HepG2 (cell line): ENCODE data around the gene GLOD4. TPM values are rescaled to one million over a fixed set of nuclear protein-coding genes. Genes with fewer than 3 reads are reported as not detected.
"Not testable (repeated sequence)": the region's sequence is repeated elsewhere in the genome, so short reads cannot be mapped to it uniquely, and the experiment has no call there.

Experiments used
- ATAC-seq: fragments of 200-7000 bp; cut with Tn5 transposase; 3 replicates; pipeline ENCODE4 v1.9.1; 2020; ENCODE audit warnings: mild to moderate bottlenecking, moderate library complexity
- BruUV-seq: library from RNA; stranded (reverse); fragments of 400-500 nt; replicated peaks from 2 replicates; lab custom pipeline; 2021; lab: Mats Ljungman, UMichigan
- CTCF ChIA-PET: fragments of 300-600 bp; formaldehyde crosslinking; extraction: SDS; loops from one replicate; lab custom pipeline; 2021; ENCODE audit warnings: low total read pairs, inconsistent platforms, low intra/inter-chr PET ratio; lab: Yijun Ruan, JAX
- POLR2A ChIA-PET: fragments of 350-600 bp; sonication (Branson Sonifier 250); formaldehyde crosslinking; loops from one replicate; lab custom pipeline; 2020; ENCODE audit warnings: antibody characterized with exemption, inconsistent platforms; lab: Yijun Ruan, JAX
- DNase-seq: peaks from one replicate; pipeline ENCODE4 v3.0.0-alpha.2; 2015; ENCODE audit warnings: low spot score
- FAIRE-seq: peaks from 3 replicates; lab custom pipeline; 2011; peaks lifted over from hg19 to GRCh38; lab: Jason Lieb, UNC
- H2AFZ ChIP-seq: one replicate; pipeline ENCODE4 v1.6.1; 2011; ENCODE audit warnings: low read length, inconsistent platforms
- H3K27ac ChIP-seq: fragments of 300-600 bp; 3 replicates; pipeline ENCODE4 v1.8.0; 2011; ENCODE audit warnings: mixed run types, mild to moderate bottlenecking, mixed read lengths, low read length, inconsistent platforms; ENCODE audit not compliant: insufficient read depth; ENCODE audit errors: extremely low read length
- H3K27me3 ChIP-seq, 2 experiments: fragments of 200-600 bp in 1 of 2; 2 replicates in 1 of 2; 3 replicates in 1 of 2; pipeline versions ENCODE4 v1.6.0 to v1.8.0; 2011; ENCODE audit warnings: low read length in 2 of 2, mild to moderate bottlenecking in 2 of 2, moderate library complexity in 2 of 2, inconsistent platforms in 1 of 2; ENCODE audit not compliant: insufficient read depth in 2 of 2, control insufficient read depth in 1 of 2
- H3K36me3 ChIP-seq, 2 experiments: fragments of 200-600 bp in 1 of 2; replicated peaks in 1 of 2; 2 replicates in 1 of 2; 3 replicates in 1 of 2; pipeline versions ENCODE4 v1.5.1 to v1.8.0; 2011; ENCODE audit warnings: low read length in 2 of 2, inconsistent platforms in 1 of 2; ENCODE audit not compliant: insufficient read depth in 2 of 2, control insufficient read depth in 1 of 2
- H3K4me1 ChIP-seq: 2 replicates; pipeline ENCODE4 v1.5.1; 2012; ENCODE audit warnings: low read length, inconsistent platforms; ENCODE audit not compliant: insufficient read depth
- H3K4me2 ChIP-seq: 2 replicates; pipeline ENCODE4 v1.6.0; 2011; ENCODE audit warnings: low read depth, low read length, inconsistent platforms
- H3K4me3 ChIP-seq, 3 experiments: fragments of 200-600 bp in 1 of 3; sonication (generic), shearing (Covaris generic) in 1 of 3; replicated peaks in 1 of 3; 2 replicates each; pipeline ENCODE4 v1.5.1; 2011 to 2016; ENCODE audit warnings: low read length in 3 of 3, inconsistent platforms in 2 of 3, low read depth in 2 of 3, mild to moderate bottlenecking in 2 of 3, control low read depth in 1 of 3, mixed read lengths in 1 of 3; ENCODE audit not compliant: insufficient read depth in 1 of 3
- H3K79me2 ChIP-seq: one replicate; pipeline ENCODE4 v1.6.1; 2011; ENCODE audit warnings: low read length, inconsistent platforms; ENCODE audit not compliant: insufficient read depth
- H3K9ac ChIP-seq: 2 replicates; pipeline ENCODE4 v1.6.0; 2011; ENCODE audit warnings: mild to moderate bottlenecking, low read depth, low read length, inconsistent platforms; ENCODE audit not compliant: insufficient read depth
- H3K9me3 ChIP-seq: 2 replicates; pipeline ENCODE4 v1.5.1; 2012; ENCODE audit warnings: mild to moderate bottlenecking, low read length
- H4K20me1 ChIP-seq: 2 replicates; pipeline ENCODE4 v1.6.0; 2011; ENCODE audit warnings: inconsistent platforms, mild to moderate bottlenecking, low read length, moderate library complexity; ENCODE audit not compliant: insufficient read depth
- AGO2 ChIP-seq: fragments of 200-400 bp; formaldehyde crosslinking; optimal IDR thresholded peaks from 2 replicates; pipeline ENCODE3; 2017; ENCODE audit warnings: mild to moderate bottlenecking, low read depth, low read length, moderate library complexity
- FOXM1 ChIP-seq: sonication (generic); formaldehyde crosslinking; IDR thresholded peaks from 2 replicates; pipeline ENCODE4 v1.5.0; 2020; ENCODE audit warnings: missing genetic modification reagents
- RBFOX2 ChIP-seq: fragments of 200-400 bp; formaldehyde crosslinking; IDR thresholded peaks from 2 replicates; pipeline ENCODE4 v1.6.1; 2017; ENCODE audit warnings: low read depth, mild to moderate bottlenecking, low read length
- ZC3H13 ChIP-seq: sonication (generic); formaldehyde crosslinking; IDR thresholded peaks from 2 replicates; pipeline ENCODE4 v1.8.1; 2023; ENCODE audit warnings: mild to moderate bottlenecking, missing genetic modification reagents, moderate library complexity
- ZNF446 ChIP-seq: sonication (generic); formaldehyde crosslinking; IDR thresholded peaks from 2 replicates; pipeline ENCODE4 v1.5.0; 2020; ENCODE audit warnings: mild to moderate bottlenecking, missing genetic modification reagents
- WGBS: methylation state at CpG from one replicate; pipeline ENCODE4 v1.1.6; 2017; ENCODE audit warnings: low lambda C conversion rate; 5-methylcytosine and 5-hydroxymethylcytosine counted together
- in situ Hi-C: cut with HindIII; loops from 2 replicates; pipeline ENCODE4 v1.10.0; 2017; ENCODE audit warnings: low pct_unique_long_range_greater_than_20kb; ENCODE audit not compliant: extremely low pct_ligation_motif_present
- intact Hi-C: fragments of 100-400 bp; cut with micrococcal nuclease; formaldehyde crosslinking; loops from one replicate; pipeline ENCODE4 v1.10.0; 2022; ENCODE audit not compliant: unreplicated experiment
- polyA plus RNA-seq, 8 experiments: library from polyadenylated mRNA; depleted of rRNA in 3 of 8; stranded (reverse) in 7 of 8; unstranded in 1 of 8; fragments of >200 nt; fragmentation: Illumina TruSeq in 4 of 8; extraction: Trizol in 4 of 8; gene quantifications; 2 replicates each; pipeline versions ENCODE4 v1.2.1 to v1.2.3, GENCODE V29; 2011 to 2016; ENCODE audit warnings: low read depth in 4 of 8, missing spikeins in 1 of 8, mixed read lengths in 1 of 8; ENCODE audit not compliant: insufficient read depth in 1 of 8
- total RNA-seq, 5 experiments: library from RNA; depleted of rRNA; stranded (reverse); fragments of >200 nt; fragmentation: Illumina TruSeq; extraction: Trizol; gene quantifications; 2 replicates each; pipeline ENCODE4 v1.2.3, GENCODE V29; 2016; ENCODE audit warnings: low read depth in 1 of 5

GLOD4 gene
- total and polyA plus RNA-seq, 2 of the 13 experiments (the other 11 are each of a cell fraction or from before 2014, with no cell fraction given), result 53.7 to 87.8 TPM

DNA sequence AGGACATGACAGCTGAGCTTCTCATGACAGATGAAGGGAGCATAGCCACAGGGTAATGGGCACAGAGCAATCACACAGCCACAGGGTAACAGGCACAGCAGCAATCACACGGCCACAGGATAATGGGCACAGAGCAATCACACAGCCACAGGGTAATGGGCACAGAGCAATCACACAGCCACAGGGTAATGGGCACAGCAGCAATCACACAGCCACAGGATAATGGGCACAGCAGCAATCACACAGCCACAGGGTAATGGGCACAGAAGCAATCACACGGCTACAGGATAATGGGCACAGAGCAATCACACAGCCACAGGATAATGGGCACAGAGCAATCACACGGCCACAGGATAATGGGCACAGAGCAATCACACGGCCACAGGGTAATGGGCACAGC, 33.5 kb downstream of the GLOD4 start:
- H4K20me1 ChIP-seq, H3K4me3 ChIP-seq, CTCF ChIA-PET, ATAC-seq, H3K27ac ChIP-seq, BruUV-seq, H3K9ac ChIP-seq, intact Hi-C loops, H3K9me3 ChIP-seq, in situ Hi-C loops, H3K4me2 ChIP-seq, H3K27me3 ChIP-seq, POLR2A ChIA-PET, H2AFZ ChIP-seq, FAIRE-seq, DNase-seq: not testable (repeated sequence)
- H3K4me1 ChIP-seq, result peaks cover 42% of the 10 kb centered on the region
- TF ChIP-seq ZNF446 (CRISPR knock-in tag), result peak; percentile 92
- WGBS, result 91% methylated on average over 4 of the region's 4 CpGs
- H3K36me3 ChIP-seq, result peaks cover 23 to 47% of the 10 kb centered on the region in 2 experiments
- peaks cover 30% of the 10 kb centered on the region for H3K79me2 ChIP-seq

DNA sequence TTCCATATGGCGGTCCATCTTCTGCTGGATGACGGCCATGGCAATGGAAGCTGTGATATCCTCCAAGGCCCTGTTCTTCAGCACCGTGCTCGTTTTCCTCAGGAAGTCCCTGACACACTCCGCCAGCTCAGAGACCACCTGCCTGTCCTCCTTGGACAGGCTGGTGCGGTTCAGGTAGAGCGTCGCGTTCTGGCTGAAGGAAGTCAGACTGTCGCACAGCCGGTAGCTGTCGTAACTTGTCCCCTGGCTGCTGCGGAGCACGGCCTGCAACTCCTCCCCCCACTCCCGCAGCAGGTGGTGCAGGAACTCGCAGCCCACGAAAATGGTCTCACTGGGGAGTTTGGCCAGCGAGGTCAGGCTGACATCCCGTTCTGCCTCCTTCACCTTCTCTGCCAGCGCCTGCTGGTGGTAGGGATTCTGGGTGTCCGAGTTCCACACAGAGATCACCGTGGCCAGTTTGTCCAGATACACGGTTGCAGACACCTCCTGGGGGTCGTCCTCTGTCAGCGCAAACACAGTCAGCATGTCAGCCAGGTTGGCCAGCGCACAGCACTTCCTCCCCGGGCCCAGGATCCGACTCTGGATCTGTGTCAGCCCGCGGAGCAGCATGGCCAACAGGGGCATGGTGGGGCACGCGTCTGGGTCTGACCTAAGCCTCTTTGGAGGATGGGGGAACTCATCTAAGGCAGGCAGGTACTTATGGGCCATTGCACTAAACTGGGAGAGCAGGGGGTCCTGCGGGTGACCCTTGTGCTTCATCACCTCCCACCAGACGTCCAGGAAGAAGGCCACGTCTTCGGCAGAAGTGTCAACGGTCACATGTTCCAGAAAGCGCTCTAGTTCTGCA, 35.1 kb downstream of the GLOD4 start:
- Histone ChIP-seq H3K4me2 (no peak overlapping the region), H3K9ac (no peak overlapping the region), H3K27ac (no peak overlapping the region), H3K9me3 (no peaks in the 10 kb centered on the region), H3K36me3 (peaks cover 23 to 60% of the 10 kb centered on the region in 2 experiments)
- POLR2A ChIA-PET, result no interaction called here
- TF ChIP-seq FOXM1 (CRISPR knock-in tag) (no peak), ZC3H13 (peak; percentile 80), RBFOX2 (0 out of 2 replicates have a peak, but pooled peaks have one; percentile 32), AGO2 (peak; percentile 71)
- TF ChIP-seq, all 625 proteins: peak for 3
- intact Hi-C loops (no loop called here), in situ Hi-C loops (no loop called here)
- Histone ChIP-seq H3K27me3 (no peaks in the 10 kb centered on the region), H3K79me2 (peaks cover 30% of the 10 kb centered on the region), H2AFZ (no peak overlapping the region), H4K20me1 (no peaks in the 10 kb centered on the region), H3K4me1 (peaks cover 36% of the 10 kb centered on the region), H3K4me3 (no peak overlapping the region)
- DNase-seq (no peak), ATAC-seq (no peak), FAIRE-seq (no peak)
- BruUV-seq, result no TSS peak
- WGBS, result 97% methylated on average over 30 of the region's 38 CpGs
- CTCF ChIA-PET, result no interaction called here
